ENCODE results near the gene MAD1L1.
"Not testable (repeated sequence)": the region's sequence is repeated elsewhere in the genome, so short reads cannot be mapped to it uniquely, and the experiment has no call there.

MAD1L1 gene

DNA sequence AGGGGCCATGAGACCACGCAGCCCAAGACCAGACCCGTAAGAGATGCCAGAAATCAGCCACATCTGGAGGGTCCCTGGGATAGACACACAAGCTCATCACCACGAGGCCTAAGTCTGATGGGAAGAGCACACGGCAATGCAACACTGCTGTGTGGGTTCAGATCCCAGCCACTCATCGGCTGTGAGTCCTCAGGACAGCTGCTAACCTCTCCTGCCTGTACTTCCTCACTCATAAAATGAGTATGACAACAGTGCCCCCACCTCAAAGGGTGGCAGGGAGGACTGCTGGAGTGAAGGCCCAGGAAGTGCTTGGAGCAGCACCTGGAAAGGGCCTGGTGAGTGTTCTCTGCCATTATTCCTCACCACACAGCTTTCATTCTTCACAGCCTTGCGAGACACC lies 60.9 kb downstream of the MAD1L1 start:
- no peak for DNase-seq

DNA sequence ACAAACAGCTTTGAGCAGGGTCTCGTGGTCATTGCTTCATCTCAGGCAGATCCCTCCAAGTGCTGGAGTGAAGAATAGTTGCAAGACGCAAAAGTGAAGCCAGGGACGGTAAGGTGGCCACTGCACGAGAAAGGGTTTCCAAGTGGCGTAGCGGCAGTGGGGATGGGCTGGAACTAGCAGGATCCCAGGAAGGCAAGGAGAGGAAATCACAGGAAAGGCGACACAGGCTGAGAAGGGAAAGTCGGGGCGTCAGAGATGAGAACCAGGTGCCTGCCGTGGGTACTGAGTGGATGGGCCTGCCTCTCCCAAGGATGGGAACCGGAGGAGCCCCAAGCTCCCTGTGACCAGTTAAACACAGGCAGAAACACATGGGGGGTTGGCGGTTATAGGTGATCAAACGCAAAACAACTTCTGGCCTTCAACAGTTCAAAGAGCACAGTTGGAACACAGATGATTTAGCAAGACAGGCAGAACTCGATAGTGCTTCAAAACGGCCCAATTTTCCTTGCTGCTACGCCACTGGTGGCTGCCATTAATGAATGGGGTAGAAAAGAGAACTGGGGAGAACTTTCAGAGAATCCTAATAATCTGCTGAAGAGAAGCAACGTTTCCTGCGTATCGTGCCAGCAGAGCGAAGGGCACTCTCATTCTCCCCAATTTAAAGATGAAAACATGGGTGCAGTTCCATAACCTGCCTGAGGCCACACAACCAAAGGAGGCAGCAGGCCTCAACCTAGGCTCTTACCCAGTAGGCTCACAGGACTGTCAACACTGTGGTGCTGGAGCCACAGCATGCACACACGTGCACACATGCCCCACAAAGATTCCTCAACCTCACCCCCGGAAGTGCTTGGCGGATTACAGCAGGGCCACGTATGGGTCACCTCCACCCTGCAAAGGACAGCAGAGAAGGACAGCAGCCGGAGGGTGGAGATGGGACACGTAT lies 61.9 kb downstream of the MAD1L1 start:
- no peak for DNase-seq

DNA sequence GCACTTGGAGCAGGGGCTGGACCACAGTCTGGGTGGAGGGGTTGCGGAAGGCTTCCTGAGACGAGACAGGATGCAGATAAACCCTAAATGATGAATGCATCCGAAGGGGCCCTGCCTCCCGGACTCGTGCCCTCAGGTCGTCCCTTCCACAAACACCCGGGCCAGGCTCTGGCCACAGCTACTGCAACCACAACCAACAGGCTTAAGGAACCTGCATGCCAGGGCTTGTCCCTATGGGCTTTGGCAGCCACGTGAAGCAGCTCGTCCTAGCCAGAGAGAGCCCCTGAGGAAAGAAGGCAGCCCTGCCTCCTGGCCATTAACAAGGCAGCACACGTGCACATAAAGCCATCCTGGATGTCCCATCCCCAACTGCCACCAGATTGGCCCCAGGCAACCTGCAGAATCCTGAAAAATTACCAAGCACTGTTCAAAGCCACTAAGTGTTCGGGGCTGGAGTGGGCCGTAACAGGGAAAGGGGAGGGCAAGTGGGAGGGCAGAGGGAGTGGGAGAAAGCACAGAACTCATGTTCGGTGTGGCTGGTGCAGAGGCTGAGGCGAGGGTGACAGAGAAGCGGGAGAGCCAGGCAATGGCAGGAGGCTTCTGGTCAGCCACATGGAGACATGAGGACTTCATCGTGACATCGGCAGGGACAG lies 62.7 kb downstream of the MAD1L1 start:
- DNase-seq, result no peak

DNA sequence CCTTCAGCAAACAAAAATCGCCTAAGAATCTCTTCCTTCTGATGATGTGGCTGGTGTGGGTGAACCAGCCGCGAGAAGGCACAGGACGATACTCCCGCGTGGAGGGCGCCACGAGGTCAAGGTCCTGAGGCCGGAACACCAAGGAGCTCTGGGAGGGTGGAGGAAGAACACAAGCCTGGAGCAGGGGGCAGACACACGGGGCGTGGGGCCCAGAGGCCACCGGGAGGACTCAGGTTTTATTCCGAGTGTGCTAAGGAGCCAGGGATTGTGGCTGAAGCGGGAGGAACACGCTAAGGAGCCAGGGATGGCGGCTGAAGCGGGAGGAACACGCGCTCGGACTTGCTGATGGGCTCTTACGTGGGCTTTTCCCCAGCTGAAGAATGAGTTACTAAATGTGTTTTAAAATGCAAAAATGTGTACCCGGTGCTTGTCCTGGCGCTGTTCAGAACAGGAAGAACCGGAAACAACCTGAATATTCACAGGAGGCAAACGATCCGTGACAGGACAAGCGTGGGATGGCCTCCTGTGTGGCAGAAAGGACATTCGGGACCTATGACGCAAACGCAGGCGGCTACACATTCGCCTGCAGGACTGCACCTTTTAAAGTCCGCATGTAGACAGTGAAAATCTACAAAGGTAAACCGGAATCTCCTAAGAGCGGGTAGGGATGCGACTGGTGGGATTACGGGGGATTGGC lies 64.0 kb downstream of the MAD1L1 start:
- DNase-seq, result no peak

DNA sequence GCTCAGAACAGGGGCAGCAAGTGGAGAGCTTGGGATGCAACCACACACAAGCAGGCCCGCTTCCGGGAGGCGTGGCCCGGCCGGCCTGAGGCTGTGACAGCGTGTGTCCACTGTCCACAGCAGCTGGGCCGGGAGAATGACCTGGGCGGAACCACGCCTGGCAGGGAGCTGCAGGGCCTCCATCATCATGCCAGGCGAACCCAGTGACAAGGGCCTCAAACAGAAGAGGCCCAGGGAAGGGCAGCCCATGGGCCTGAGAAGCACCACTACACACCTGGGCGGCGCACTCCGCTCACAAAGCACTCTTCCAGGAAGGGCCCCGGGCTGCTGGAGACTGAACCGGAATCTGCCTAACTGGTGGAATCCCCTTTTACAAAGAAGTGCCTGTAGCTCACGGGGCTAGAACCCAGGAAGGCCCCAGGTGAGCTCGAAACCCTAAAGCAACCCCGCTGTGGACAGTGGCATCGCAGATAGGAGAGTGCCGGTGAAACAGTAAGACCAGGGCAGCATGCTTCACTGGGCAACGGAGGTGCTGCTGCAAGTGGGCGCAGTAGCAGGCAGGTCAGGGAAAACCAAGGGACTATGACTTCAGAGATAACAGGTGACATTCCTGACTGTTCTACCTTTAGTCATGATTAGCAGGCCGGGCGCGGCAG lies 66.0 kb downstream of the MAD1L1 start:
- DNase-seq, result no peak

- no peak for DNase-seq
Measured at GRCh38 chr7:2165610-2166594, 66.8 kb downstream of the MAD1L1 start.

DNA sequence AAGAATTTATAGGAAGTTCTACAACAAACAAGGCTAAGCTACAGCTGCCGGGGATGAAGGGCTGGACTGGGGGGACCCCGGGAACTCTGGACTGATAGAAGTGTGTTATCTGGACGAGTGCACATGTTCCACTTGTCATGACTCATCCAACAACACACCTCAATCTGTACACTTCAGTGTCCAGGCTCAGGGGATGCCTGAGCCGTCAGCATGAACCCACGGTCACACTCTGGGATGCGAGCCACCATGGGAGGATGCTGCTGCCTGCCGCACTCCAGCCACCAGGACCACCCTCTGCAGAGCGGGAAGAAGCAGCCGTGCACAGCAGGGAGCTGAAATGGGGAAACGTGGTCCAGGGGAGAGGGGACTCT lies 67.5 kb downstream of the MAD1L1 start:
- no peak for DNase-seq

GRCh38 chr7:2164646-2165045 lies 68.1 kb downstream of the MAD1L1 start:
- DNase-seq, result no peak

GRCh38 chr7:2163600-2164555 lies 68.9 kb downstream of the MAD1L1 start:
- DNase-seq, result no peak

- no peak for DNase-seq
Measured at GRCh38 chr7:2162959-2163358, 69.8 kb downstream of the MAD1L1 start.

DNA sequence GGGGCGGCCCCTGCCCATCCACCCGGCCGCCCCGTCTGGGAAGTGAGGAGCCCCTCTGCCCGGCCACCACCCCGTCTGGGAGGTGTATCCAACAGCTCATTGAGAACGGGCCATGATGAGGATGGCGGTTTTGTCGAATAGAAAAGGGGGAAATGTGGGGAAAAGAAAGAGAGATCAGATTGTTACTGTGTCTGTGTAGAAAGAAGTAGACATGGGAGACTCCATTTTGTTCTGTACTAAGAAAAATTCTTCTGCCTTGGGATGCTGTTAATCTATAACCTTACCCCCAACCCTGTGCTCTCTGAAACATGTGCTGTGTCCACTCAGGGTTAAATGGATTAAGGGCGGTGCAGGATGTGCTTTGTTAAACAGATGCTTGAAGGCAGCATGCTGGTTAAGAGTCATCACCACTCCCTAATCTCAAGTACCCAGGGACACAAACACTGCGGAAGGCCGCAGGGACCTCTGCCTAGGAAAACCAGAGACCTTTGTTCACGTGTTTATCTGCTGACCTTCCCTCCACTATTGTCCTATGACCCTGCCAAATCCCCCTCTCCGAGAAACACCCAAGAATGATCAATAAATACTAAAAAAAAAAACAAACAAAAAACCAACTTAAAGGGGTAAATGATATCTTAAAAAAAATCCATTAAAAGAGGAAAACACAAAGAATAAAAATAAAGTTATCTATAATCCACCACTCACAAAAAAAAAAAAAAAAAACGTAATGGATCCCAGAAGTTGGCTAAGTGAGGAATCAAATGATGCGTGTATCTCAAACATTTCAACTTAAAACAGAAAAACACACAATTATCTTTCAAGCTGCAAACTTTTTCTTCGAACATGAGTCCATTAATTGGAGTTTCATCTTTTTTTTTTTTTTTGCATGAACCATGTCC lies 70.5 kb downstream of the MAD1L1 start:
- not testable (repeated sequence) for DNase-seq

- no peak for DNase-seq
Measured at GRCh38 chr7:2159176-2159520, 73.6 kb downstream of the MAD1L1 start.

- no peak for DNase-seq
Measured at GRCh38 chr7:2158331-2159175, 74.2 kb downstream of the MAD1L1 start.

- no peak for DNase-seq
Measured at GRCh38 chr7:2157473-2158279, 75.1 kb downstream of the MAD1L1 start.

GRCh38 chr7:2156756-2157472 lies 75.8 kb downstream of the MAD1L1 start:
- DNase-seq, result no peak

- no peak for DNase-seq
Measured at GRCh38 chr7:2154831-2155230, 77.9 kb downstream of the MAD1L1 start.

GRCh38 chr7:2154121-2154520 lies 78.6 kb downstream of the MAD1L1 start:
- DNase-seq, result no peak

Measured in T-helper 2 cell (primary cell).